Keratinocyte (primary cell): Measurements from ENCODE around the gene UQCC2. TPM values are rescaled to one million over a fixed set of nuclear protein-coding genes. Genes with fewer than 3 reads are reported as not detected.

ENCODE experiments used
- DNase-seq: peaks from one replicate; pipeline ENCODE4 v3.0.0-alpha.2; 2011; ENCODE audit warnings: low read depth, missing footprints, low spot score
- FAIRE-seq: peaks from 2 replicates; lab custom pipeline; 2011; peaks lifted over from hg19 to GRCh38; lab: Jason Lieb, UNC
- H2AFZ ChIP-seq: 2 replicates; pipeline ENCODE4 v1.6.0; 2012; ENCODE audit warnings: low read length, control low read depth, inconsistent platforms; ENCODE audit not compliant: control insufficient read depth
- H3K27ac ChIP-seq: 2 replicates; pipeline ENCODE4 v1.5.1; 2011; ENCODE audit warnings: low read length; ENCODE audit not compliant: control insufficient read depth, insufficient read depth
- H3K27me3 ChIP-seq: 3 replicates; pipeline ENCODE4 v1.6.0; 2011; ENCODE audit warnings: low read length; ENCODE audit not compliant: control insufficient read depth, insufficient read depth; ENCODE audit errors: extremely low read depth
- H3K36me3 ChIP-seq, 2 experiments: 2 replicates in 1 of 2; 3 replicates in 1 of 2; pipeline ENCODE4 v1.5.1; 2011; ENCODE audit warnings: low read length in 2 of 2, mild to moderate bottlenecking in 1 of 2; ENCODE audit not compliant: control insufficient read depth in 2 of 2, insufficient read depth in 2 of 2; ENCODE audit errors: extremely low read depth in 1 of 2
- H3K4me1 ChIP-seq: 3 replicates; pipeline ENCODE4 v1.5.1; 2011; ENCODE audit warnings: low read length; ENCODE audit not compliant: control insufficient read depth, insufficient read depth; ENCODE audit errors: extremely low read depth
- H3K4me2 ChIP-seq: 3 replicates; pipeline ENCODE4 v1.6.0; 2011; ENCODE audit warnings: low read depth, low read length; ENCODE audit not compliant: control insufficient read depth, insufficient read depth; ENCODE audit errors: extremely low read depth
- H3K4me3 ChIP-seq, 3 experiments: fragments of 200-600 bp in 1 of 3; sonication (generic) in 1 of 3; 2 replicates in 2 of 3; 3 replicates in 1 of 3; pipeline ENCODE4 v1.5.1; 2011 to 2016; ENCODE audit warnings: low read length in 3 of 3, mild to moderate bottlenecking in 3 of 3, control low read depth in 2 of 3, inconsistent platforms in 1 of 3, low read depth in 1 of 3, mixed read lengths in 1 of 3, mixed run types in 1 of 3, moderate library complexity in 1 of 3; ENCODE audit not compliant: control insufficient read depth in 2 of 3, insufficient read depth in 2 of 3; ENCODE audit errors: extremely low read depth in 1 of 3
- H3K79me2 ChIP-seq: 2 replicates; pipeline ENCODE4 v1.6.0; 2012; ENCODE audit warnings: low read length; ENCODE audit not compliant: control insufficient read depth, insufficient read depth
- H3K9ac ChIP-seq: 3 replicates; pipeline ENCODE4 v1.6.0; 2011; ENCODE audit warnings: low read length; ENCODE audit not compliant: control insufficient read depth, insufficient read depth; ENCODE audit errors: extremely low read depth
- H3K9me1 ChIP-seq: 3 replicates; pipeline ENCODE4 v1.6.0; 2011; ENCODE audit warnings: low read length; ENCODE audit not compliant: control insufficient read depth, insufficient read depth; ENCODE audit errors: extremely low read depth
- H3K9me3 ChIP-seq: 2 replicates; pipeline ENCODE4 v1.5.1; 2012; ENCODE audit warnings: low read depth, low read length; ENCODE audit not compliant: control insufficient read depth
- H4K20me1 ChIP-seq: 3 replicates; pipeline ENCODE4 v1.6.0; 2011; ENCODE audit warnings: low read length; ENCODE audit not compliant: control insufficient read depth, insufficient read depth; ENCODE audit errors: extremely low read depth
- EZH2 ChIP-seq: IDR thresholded peaks from one replicate; pipeline ENCODE4 v1.6.1; 2012; ENCODE audit warnings: inconsistent platforms, mild to moderate bottlenecking, low read length, moderate library complexity
- dilution Hi-C: fragments of 300-500 bp; cut with MboI; formaldehyde crosslinking; loops from one replicate; pipeline ENCODE4 v1.7.0; 2020; ENCODE audit warnings: low sequenced_read_pairs; ENCODE audit not compliant: extremely low pct_ligation_motif_present
- polyA plus RNA-seq, 5 experiments: library from polyadenylated mRNA; depleted of rRNA in 3 of 5; stranded (reverse) in 3 of 5; stranded (forward) in 1 of 5; unstranded in 1 of 5; fragments of >200 nt; gene quantifications; 1 replicate in 1 of 5; 2 replicates in 3 of 5; 3 replicates in 1 of 5; pipeline versions ENCODE4 v1.2.1 to v1.2.3, GENCODE V29; 2011 to 2012; ENCODE audit warnings: missing spikeins in 2 of 5, low read depth in 1 of 5, low replicate concordance in 1 of 5
- TF ChIP-seq, protein P1 (sequence below), 3 experiments: IDR thresholded peaks in 1 of 3; conservative IDR thresholded peaks in 1 of 3; optimal IDR thresholded peaks in 1 of 3; 2 replicates in 2 of 3; 3 replicates in 1 of 3; pipeline versions ENCODE3 to v1.5.1; 2011; ENCODE audit warnings: low read length in 3 of 3, mild to moderate bottlenecking in 3 of 3, moderate library complexity in 2 of 3, control low read depth in 1 of 3, inconsistent platforms in 1 of 3; ENCODE audit not compliant: insufficient read depth in 2 of 3; ENCODE audit errors: extremely low read depth in 1 of 3

The UQCC2 gene
- polyA plus RNA-seq, 1 donor (not counting 4 experiments of a cell fraction or from before 2014, with no cell fraction given): 76.7 TPM

DNA sequence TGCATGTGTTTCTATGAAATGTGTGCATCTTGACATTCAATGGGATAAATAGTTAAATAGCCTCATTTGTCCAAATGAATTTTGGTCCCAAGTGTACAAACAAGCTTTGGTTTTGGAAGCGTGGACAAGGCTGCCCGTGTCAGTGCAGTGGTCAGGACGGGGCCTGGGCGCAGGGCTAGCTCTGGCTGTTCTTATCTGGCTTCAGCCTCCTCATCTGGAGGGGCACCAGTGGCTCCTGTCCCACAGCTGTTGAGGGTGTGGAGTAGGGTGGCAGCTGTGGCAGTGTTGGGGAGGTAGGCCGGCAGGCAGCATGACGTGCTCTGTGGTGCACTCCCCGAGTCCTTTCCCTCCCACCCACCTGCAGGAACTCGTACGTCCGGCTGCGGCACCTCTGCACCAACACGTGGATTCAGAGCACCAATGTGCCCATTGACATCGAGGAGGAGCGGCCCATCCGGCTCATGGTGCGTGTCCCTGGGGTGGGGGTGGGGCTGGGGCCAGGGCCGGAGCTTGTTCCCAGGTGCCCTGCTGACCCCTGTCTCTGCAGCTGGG lies 46.9 kb downstream of the UQCC2 start:
- Histone ChIP-seq H3K27me3 (no peaks in the 10 kb centered on the region), H3K79me2 (no peaks in the 10 kb centered on the region), H3K27ac (no peak overlapping the region), H3K9me1 (no peaks in the 10 kb centered on the region), H3K4me1 (peaks cover 12% of the 10 kb centered on the region), H3K4me2 (no peak overlapping the region), H3K4me3 (no peak overlapping the region), H3K9me3 (no peaks in the 10 kb centered on the region), H2AFZ (no peak overlapping the region), H3K9ac (no peak overlapping the region), H4K20me1 (no peaks in the 10 kb centered on the region), H3K36me3 (peaks cover 42 to 46% of the 10 kb centered on the region in 2 experiments)
- FAIRE-seq: no peak
- dilution Hi-C loops: no loop called here
- TF ChIP-seq, protein P1, sequence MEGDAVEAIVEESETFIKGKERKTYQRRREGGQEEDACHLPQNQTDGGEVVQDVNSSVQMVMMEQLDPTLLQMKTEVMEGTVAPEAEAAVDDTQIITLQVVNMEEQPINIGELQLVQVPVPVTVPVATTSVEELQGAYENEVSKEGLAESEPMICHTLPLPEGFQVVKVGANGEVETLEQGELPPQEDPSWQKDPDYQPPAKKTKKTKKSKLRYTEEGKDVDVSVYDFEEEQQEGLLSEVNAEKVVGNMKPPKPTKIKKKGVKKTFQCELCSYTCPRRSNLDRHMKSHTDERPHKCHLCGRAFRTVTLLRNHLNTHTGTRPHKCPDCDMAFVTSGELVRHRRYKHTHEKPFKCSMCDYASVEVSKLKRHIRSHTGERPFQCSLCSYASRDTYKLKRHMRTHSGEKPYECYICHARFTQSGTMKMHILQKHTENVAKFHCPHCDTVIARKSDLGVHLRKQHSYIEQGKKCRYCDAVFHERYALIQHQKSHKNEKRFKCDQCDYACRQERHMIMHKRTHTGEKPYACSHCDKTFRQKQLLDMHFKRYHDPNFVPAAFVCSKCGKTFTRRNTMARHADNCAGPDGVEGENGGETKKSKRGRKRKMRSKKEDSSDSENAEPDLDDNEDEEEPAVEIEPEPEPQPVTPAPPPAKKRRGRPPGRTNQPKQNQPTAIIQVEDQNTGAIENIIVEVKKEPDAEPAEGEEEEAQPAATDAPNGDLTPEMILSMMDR (optimal IDR thresholded peaks at IDR 0.05 in 1 of 3, IDR thresholded peaks at IDR 0.05 in 1 of 3, conservative IDR thresholded peaks at IDR 0.05 in 1 of 3; ENCODE audit: extremely low read depth in 1 of 3, insufficient read depth in 2 of 3, low read length in 3 of 3): no peak
- TF ChIP-seq EZH2: no peak
- no peak for DNase-seq

DNA sequence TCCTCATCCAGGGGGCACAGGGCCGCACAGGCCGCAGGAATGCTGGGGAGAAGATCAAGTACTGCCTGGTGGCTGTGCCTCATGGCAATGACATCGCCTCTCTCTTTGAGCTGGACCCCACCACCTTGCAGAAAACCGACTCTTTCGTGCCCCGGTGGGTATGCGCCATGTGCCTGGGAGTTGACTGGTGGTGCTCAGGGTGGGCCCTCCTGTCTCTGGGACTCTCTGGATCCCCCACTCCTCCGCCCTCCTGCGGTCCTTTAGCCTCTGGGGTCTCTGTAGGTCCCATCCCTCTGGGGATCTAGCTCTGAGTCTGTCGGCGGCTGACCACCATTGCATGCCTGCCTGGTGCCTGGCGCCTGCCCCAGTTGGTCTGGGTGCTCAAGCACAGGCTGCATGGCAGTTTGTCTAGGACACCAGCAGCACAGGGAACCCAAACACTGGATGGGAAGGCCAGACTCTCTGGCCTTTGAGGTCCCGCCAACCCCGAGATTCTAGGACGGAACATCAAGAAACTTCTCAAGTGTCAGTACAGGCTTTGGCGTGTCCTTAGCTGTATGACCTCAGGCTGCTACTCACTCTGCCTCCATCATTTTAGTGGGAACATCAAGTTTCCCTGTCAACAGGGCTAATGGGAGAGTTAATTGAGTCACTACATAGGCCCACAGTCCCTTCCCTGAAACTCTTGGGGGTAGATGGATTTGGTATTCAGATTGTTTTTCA lies 47.6 kb downstream of the UQCC2 start:
- Histone ChIP-seq H3K9me1 (no peaks in the 10 kb centered on the region), H3K27me3 (no peaks in the 10 kb centered on the region), H3K9ac (no peak overlapping the region), H3K27ac (no peak overlapping the region), H3K4me2 (no peak overlapping the region), H3K9me3 (no peaks in the 10 kb centered on the region), H3K79me2 (no peaks in the 10 kb centered on the region), H4K20me1 (no peaks in the 10 kb centered on the region), H2AFZ (no peak overlapping the region), H3K4me1 (peaks cover 6% of the 10 kb centered on the region), H3K4me3 (no peak overlapping the region), H3K36me3 (peaks cover 41 to 50% of the 10 kb centered on the region in 2 experiments)
- dilution Hi-C loops: no loop called here
- TF ChIP-seq, protein P1 (optimal IDR thresholded peaks at IDR 0.05 in 1 of 3, IDR thresholded peaks at IDR 0.05 in 1 of 3, conservative IDR thresholded peaks at IDR 0.05 in 1 of 3; ENCODE audit: extremely low read depth in 1 of 3, insufficient read depth in 2 of 3, low read length in 3 of 3): no peak
- TF ChIP-seq EZH2: no peak
- DNase-seq (no peak), FAIRE-seq (no peak)
